GM19324 (cell line): ENCODE measurements around the gene RAB36.
"Not testable (repeated sequence)": the region's sequence is repeated elsewhere in the genome, so short reads cannot be mapped to it uniquely, and the experiment has no call there.

Experiments used
- ATAC-seq: cut with Tn5 transposase; IDR thresholded peaks from one replicate; pipeline ENCODE4 v1.9.1; 2021; ENCODE audit warnings: mild to moderate bottlenecking, moderate library complexity; ENCODE audit not compliant: unreplicated experiment, low FRiP score

RAB36 gene

DNA sequence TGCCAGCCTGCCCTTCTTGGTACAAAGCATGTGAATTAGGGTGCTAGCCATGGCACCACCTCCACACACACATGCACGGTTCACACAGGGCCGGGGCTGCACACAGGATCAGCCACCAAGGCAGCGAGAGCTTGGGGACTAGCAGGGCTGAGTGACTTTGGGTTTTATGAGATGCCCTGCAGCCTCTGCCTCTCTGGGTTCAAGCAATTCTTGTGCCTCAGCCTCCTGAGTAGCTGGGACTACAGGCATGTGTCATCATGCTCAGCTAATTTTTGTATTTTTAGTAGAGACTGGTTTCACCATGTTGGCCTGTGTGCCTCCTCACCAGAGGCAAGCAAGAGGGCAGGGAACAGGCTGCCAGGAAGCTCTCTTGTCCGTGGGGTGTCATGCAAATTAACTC, 8.3 kb upstream of the RAB36 start:
- ATAC-seq, result not testable (repeated sequence)

DNA sequence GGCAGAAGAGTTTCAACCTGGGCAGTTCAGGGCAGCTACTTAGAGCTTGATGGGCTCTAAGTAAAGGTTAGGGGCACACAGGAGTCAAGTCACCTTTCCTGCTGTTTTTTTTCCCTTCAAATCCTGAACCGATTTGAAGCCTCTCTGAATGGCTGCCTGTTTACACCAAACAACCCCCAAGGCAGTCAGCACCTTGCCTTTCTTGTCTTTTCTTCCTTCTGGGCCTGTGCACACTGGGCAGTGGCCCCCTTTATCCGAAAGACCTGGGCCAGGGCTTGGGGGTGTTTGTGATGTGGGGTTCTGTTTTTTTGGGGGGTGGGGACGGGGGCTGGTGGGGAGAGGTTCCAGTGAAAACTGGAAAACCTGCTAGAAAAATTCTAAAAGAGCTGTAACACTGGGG, 7.8 kb upstream of the RAB36 start:
- ATAC-seq, result no peak

DNA sequence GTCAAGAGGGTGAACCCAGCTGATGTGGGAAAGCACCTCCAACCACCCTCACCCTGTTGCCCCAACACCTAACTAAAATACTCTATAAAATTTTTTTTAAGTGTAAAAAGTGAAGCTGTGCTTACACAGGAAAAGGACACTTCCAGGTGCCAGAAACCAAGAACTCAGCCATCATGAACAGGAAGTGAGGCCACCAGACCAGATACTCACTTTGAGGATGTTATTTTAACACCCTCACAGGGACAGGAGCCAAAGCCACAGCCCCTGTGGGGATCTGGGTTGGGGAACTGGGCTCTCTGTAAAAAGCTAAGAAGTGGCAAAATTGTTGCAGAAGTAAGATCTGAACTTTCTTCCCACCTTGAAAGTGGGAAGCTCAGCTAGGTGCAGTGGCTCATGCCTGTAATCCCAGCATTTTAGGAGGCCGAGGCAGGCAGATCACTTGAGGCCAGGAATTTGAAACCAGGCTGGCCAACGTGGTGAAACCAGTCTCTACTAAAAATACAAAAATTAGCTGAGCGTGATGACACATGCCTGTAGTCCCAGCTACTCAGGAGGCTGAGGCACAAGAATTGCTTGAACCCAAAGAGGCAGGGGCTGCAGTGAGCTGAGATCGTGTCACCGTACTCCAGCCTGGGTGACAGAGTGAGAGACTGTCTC, 7.2 kb upstream of the RAB36 start:
- ATAC-seq, result peak; percentile 46

DNA sequence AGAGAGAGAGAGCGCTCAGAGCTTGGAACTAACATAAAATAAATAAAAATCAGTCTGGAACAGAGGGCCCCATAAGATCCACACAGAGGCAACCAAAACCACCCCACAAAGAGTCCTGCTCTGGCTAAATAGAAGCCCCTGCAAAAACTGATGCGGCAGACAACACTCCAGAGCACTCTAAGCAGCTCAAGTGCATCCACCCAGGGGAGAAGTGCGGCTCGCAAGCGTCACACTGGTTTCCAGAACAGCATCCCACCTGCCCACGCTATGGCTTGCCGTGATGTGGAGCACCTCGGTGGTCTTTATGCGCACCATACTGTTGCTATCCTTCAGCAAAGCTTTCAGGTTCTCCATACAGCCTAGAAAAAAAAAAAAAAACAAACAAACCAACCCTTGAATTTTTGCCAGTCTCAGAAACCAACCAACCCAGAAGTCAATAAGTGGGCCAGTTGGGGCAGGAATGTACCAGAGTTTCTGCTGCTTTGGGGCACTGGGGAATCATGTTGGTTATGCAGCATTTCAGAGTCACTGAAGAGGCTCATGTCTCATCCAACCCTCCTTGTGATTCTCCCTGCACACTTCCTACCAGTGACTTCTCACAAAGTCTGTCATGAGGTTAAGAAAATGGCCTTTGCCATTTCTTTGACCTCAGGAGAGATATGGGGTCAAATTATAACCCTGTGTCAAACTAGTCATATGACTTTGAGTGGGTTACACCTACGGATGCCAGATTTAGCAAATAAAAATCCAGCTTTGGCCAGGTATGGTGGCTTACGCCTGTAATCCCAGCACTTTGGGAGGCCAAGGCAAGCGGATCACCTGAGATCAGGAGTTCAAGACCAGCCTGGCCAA, 6.5 kb upstream of the RAB36 start:
- no peak for ATAC-seq

DNA sequence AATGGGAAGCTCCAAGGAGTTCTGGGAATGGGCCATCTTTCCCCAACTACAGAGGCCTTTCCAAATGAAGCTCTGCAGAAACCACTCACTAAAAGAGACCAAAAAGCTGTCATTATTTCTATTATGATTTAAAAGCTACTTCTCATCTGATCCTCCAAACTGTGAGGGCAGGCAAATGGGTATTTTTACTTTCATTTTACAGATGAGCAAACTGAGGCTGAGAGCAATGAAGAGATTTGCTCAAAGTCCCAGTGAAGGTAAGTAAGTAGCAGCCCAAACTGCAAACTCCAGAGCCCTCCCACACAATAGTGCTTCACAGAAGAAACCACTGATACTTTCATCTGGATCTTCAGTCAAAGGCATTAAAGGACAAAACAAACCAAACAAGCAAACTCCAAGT, 4.9 kb upstream of the RAB36 start:
- no peak for ATAC-seq

DNA sequence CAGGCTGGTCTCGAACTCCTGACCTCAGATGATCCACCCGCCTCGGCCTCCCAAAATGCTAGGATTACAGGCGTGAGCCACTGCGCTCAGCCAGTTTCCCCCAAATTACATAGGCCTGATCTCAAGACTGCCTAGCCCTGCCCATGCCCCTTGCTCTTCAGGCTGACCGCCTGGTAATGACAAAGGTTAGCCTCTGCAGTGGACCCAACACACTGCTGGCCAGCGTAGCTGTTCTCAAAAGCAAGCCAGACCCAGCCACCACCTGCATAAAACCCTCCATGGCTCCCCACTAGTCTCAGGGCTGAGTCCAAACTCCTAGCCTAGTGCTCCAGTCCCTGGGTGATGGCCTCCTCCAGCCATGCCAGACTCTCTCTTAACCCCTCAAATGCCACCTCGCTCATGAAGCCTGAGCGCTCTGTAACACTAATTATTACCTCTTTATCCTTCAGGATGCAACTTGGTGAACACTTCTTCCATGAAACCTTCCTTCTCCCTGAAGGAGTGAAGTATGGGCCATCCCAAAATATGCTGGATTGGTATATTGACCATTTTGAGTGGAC, 2.7 kb upstream of the RAB36 start:
- ATAC-seq, result no peak

DNA sequence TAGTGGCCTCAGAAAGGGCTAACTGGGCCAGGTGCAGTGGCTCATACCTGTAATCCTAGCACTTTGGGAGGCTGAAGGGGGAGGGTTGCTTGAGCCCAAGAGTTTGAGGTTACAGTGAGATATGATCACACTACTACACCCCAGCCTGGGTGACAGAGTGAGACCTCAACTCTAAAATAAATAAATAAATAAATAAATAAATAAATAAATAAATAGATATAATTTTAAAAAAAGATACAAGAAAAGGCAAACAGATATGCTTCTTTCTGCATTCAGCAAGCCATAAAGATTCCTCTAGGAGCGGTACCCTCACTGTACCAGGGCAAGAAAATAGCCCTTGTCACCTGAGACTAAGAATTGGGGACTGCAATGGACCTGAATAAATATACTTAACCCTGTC, 2.2 kb upstream of the RAB36 start:
- no peak for ATAC-seq

DNA sequence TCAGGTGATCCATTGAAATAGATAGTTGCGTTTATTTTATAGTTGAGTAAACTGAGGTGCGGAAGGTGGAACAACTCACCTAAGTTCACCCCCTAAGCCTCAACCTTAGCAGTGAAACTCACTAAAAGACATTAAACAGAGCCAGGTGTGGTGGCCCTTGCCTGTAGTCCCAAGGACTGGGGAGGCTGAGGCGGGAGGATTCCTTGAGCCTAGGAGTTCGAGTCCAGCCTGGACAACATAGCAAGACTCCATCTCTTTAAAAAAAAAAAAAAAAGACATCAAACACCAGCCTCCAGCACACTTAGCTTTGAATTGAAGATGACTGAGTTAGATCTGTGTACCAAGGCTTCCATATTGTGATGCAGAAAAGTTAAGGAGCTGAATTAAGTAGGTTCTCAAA, 845 bp upstream of the RAB36 start:
- no peak for ATAC-seq

DNA sequence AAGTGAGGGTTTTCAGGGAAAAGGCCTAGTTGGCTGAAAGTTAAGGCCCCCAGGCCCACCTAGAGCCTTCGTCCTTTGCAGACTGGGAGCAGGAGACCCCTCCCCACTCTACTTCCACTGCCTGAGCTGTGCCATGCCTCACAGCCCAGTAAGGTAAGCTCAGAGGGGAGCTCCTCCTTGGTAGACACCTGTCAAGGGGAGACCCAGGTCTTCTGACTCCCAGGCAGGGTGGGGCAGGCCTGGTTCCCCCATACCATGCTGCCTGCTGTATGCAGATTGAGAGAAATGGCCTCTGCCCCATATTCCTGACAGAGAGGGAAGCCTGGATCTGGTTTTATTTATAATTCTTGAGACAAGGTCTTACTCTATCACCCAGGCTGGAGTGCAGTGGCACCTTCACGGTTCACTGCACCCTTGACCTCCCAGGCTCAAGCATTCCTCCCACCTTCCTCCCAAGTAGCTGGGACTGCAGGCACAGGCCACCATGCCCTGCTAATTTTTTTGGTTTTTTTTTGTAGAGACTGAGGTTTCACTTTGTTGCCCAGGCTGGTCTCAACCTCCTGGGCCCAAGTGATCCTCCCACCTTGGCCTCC, 697 bp downstream of the RAB36 start:
- no peak for ATAC-seq

DNA sequence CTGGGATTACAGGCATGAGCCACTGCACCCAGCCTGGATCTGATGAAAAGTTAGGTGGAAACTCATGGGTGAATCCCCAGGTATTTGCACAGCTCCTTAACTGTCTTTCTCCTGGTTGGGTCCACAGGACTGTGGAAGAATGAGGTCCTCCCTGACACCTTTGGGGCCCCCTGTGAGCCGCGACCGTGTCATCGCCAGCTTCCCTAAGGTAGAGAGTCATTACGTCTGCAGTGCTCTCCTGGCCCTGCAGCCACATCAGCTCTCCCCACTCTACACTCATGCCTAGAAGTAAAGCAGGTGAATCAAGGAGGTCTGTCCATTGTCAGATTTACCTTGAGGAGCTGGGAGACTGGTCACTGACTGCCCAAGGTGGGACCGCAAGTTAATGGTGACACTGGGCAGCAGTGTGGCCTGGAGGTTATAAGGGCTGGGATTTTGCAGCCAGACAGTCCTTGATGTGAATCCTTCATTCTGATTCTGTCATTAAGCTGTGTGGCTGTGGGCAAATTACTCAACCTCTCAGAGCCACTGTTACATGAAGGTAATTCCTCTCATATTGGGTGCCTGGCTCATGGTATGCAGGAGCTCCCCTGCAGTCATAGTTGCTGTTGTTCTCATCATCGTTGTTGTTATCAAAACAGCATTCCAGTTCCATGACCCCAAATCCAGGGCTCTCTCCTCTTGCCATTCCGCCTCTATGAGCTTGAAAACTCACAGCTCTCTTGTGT, 1.4 kb downstream of the RAB36 start:
- no peak for ATAC-seq

DNA sequence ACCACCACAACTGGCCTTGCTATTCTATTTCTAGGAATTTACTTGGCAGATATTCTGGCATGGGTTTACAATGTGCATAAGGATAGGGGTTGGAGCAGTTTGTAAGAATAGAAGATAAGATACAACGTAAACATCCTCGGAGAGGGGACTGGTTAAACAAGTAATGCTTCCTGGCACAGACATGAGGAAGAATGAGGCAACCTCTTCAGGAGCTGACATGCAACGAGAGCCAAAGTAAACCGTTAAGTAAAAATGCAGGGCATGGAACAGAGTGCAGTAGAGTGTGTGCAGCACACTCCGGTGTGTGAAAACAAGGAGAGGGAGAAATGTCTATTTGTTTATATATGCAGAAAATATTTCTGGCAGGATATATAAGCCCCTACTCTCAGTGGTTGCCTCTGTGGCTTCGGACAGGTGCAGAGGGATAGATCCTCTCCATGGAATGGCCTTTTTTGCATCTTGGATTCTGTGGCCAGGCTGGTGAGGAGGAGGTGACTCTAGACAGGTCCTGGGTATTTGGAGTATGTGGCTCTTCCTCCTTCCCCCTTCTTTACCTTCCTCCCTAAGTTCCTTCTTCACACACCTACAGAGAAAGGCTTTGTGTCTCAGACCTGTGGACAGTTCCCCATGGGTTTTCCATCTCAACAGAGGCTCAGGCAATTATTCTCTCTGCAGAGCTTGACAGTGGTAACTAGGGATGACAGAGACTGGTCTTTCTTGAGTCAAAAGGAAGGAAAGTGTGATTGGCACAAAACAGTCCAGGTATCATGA, 2.5 kb downstream of the RAB36 start:
- ATAC-seq, result no peak

DNA sequence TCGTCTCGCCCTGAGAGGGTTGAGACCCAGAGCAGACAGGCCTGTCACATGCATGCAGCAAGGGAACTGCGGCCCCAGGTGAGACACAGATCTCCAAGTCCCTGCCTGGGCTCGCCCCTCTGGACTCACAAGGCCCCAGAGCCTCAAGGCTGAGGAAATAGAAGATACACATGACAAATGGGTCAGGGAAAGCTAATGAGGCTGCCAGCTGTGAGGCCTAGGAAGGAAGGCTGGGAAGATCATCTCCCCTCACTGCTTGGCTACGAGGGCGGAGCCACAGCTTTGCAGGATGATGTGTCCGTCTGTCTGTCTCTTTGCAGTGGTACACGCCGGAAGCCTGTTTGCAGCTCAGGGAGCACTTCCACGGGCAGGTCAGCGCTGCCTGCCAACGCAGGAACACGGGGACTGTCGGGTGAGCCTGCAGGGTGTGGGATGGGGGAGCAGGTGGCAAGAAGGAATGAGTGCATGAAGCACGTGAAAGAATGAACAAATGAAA, 4.5 kb downstream of the RAB36 start:
- no peak for ATAC-seq

DNA sequence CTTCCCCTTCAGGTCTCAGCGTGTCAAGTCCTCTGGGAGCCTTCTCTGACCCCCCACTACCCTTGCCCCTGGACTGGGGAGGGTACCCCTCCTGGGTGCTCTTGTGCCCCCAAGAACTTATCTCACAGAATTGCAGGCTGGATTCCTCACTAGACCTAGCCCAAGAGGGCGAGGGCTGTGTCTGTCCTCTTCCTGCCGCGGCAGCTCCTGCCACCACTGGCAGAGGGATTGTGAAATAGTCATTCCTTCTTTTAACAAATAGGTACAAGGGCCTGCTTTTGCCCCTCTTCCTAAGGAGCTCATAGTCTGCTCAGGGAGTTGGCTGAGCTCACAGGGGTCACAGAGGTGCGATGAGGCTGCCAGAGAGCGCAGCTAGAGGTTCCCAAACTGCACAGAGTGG, 5.5 kb downstream of the RAB36 start:
- ATAC-seq, result no peak

DNA sequence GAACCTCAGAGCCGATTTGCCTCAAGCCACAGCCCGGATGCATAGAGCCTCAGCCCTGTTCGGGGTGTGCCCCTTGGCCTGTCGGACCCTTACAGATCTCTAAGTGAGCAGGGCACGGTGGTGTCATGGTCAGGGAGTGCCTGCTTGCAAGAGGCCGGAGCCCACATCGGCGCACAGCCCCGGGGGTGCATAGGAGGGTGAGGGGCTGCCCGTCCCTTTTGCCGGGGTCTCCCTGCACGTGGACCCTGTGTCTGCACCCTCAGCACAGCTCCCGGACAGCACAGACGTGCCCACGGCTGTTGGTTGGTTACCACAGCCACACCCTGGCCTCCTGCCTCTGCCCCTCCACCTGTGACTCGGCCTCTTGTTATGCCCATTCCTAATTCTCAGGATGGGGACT, 6.5 kb downstream of the RAB36 start:
- ATAC-seq, result no peak

DNA sequence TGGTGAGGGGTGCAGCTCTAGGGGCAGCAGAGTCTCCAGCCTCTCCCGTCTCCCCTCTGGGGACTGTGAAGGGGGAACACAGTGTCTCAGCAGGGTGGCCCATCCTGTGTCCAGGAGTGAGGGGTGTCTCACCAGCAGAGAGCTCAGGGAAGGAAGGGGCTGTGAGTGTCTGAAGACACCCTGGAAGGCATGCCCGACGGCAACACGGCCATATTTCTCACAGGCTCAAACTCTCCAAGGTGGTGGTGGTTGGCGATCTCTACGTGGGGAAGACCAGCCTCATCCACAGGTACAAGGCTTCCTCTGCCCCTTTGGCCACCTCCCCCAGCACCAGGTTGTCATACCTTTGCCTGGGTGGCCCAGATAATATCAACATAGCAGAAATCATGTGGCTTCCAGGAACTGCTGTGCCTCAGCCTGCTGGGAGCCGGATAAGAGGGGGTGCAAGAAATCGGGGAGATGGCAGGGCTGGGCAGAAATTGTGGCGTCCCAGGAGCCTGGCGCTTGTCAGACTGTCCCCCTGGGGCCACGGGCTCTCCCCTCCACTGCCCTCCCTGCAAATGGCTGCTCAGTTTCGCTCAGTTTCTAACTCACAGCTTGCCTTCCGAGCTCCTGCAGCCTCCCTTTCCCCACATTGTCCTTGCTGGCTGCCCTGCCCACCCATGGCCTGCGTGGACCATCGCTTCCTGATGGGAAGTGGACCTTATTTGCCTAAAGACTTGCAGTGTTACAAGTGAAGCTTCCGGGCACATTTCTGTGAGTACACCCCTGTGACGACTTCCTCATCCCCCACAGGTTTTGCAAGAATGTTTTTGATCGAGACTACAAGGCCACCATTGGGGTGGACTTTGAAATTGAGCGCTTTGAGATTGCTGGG, 7.2 kb downstream of the RAB36 start:
- ATAC-seq, result no peak

DNA sequence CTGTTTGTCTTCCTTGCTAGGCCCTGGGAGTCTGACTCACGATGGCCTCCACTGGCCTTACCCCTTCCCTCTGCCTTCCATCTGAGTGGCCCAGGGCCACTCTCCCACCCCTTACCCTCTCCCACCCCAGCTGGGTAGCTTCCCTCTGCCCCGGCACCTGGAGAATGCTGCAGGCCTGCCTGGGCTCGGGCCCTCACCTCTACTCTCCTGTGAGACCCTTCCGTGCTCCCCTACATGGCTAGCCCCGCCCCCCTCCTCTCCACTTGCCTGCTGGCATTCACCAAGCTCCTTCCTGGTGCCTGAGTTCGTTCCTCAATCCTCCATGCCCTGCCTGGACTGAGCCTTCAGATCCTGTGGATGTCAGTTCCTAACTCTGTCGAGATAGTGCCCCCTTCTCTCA, 8.7 kb downstream of the RAB36 start:
- ATAC-seq, result no peak

DNA sequence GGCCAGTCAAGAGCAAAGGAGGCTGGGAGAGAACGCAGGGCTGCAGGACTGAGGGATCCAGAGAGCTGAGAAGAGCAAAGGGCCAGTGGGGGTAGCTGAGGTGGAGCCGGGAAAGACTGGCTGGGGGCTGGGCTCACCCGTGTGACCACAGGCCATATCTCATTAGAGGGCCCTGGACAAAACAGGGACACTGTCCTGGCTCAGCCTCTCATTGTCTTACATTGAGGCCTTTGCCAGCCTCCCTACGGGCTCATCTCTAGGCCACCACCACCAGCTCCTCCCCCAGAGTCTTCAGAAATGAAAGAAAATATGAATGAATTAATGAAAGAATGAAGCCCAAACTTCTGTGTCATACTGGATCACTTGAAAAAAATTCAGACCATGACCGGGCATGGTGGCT, 9.2 kb downstream of the RAB36 start:
- ATAC-seq, result no peak

DNA sequence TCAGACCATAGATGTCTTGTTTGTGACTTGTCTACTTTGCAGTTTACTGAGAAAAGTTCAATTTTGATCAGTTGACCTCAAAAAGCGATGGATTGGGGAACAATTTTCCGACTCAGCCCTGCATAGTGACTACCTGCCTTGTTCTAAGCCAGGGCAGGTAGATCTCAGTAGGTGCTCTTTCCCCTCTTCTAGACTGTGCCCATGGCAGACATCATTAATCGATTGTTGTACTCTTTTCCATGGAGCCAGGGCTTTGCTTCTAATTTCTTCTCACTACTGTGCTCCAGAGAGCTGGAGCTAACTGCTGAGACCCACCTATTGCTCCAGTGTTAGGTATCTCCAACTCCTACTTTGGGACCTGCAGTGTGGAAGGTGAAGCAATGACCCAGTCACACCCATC, 9.9 kb downstream of the RAB36 start:
- no peak for ATAC-seq

DNA sequence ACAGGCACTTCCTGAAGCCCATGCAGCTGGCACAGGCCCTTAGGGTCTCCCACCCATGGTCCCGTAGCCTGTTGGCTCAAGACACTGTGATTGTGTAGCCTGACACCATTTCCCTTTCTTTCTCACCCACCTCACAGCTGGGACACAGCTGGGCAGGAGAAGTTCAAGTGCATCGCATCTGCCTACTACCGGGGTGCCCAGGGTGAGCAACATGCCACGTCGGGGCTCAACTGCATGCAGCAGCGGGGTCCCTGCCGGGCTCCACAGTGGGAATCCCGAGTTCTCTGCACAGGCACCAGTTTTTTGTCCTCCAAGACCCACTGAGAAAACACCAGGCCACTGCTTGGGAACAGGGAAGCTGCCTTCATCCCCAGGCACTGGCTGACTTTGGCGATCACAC, 10.6 kb downstream of the RAB36 start:
- ATAC-seq, result no peak
